Stimulated activated CD4-positive, alpha-beta T cell treated with anti-CD3 and anti-CD28 coated beads, Interleukin-12 subunit alpha, Interleukin-12 subunit beta, amount 100 ng/mL, for 48 hours (primary cell): ENCODE results near the gene SNRNP200.
"Not testable (repeated sequence)": the region's sequence is repeated elsewhere in the genome, so short reads cannot be mapped to it uniquely, and the experiment has no call there.

Experiments
- DNase-seq, 3 donors: peaks; one replicate each; pipeline ENCODE4 v3.0.0-alpha.2; 2020; ENCODE audit warnings: low read depth in 2 of 3, low spot score in 1 of 3

The SNRNP200 gene

DNA sequence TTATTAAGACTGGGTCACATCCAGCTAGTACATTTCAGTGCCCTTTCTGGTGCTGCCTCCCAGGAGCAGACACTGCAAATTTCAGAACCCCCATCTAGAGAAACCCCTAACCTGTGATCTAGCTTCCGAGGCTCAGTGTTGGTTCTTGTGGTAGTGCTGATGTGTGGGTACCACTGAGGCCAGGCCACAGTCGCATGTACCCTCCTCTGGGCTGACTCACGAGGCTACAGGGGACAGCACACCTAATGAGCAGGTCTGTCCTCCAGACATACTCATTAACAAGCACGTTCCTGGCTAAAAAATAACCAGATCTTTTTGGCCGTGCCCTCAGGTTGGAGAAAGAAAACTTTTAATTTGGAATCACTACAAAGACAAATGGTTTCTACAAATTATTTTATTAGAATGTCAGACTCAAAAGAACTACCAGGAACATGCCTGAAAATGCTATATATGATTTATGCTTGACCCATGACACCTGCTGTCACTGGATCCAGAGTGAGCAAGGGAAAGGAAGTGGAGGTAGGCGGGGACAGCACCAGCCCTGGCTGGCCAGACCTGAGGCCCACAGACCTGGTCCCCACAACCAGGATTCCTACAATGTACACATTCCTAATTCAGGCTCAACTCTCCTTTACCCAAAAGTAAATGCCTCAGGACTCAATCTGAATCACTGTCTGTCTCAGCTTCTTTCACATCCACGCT, 30.8 kb downstream of the SNRNP200 start:
- DNase-seq = no peak

DNA sequence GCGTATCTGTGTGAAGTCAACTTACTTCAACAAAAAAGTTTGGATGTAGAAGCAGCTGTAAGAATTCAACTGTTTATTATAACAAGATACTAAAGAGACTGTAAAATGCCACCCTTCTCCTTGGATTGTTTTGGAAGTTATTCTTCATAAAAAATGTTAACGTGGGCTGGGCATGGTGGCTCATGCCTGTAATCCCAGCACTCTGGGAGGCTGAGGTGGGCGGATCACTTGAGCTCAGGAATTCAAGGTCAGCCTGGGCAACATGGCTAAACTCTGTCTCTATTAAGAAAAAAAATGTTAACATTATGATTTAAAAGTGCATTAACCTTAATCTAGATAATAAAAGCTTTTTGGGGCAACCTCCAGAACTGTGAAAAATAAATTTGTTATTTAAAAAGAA, 31.6 kb downstream of the SNRNP200 start:
- no peak for DNase-seq

DNA sequence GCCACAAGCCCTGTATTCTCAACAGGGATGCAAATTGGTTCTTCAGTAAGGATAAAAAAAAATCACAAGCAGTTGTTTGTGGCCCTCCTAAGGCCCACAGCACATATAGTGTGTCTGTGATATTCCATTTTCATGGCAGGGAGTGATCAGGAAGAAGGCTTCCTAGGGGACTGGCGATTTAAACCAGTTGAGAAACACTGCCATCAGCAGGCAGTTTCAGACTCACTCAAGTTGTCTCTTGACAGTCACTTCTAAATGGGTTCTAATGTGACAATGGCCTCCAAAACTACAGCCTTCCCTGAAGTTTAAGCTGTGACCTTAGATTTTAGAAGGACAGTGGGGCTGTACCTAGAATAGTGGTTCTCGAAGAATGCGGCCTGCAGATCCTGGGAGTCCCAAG, 33.4 kb downstream of the SNRNP200 start:
- no peak for DNase-seq

DNA sequence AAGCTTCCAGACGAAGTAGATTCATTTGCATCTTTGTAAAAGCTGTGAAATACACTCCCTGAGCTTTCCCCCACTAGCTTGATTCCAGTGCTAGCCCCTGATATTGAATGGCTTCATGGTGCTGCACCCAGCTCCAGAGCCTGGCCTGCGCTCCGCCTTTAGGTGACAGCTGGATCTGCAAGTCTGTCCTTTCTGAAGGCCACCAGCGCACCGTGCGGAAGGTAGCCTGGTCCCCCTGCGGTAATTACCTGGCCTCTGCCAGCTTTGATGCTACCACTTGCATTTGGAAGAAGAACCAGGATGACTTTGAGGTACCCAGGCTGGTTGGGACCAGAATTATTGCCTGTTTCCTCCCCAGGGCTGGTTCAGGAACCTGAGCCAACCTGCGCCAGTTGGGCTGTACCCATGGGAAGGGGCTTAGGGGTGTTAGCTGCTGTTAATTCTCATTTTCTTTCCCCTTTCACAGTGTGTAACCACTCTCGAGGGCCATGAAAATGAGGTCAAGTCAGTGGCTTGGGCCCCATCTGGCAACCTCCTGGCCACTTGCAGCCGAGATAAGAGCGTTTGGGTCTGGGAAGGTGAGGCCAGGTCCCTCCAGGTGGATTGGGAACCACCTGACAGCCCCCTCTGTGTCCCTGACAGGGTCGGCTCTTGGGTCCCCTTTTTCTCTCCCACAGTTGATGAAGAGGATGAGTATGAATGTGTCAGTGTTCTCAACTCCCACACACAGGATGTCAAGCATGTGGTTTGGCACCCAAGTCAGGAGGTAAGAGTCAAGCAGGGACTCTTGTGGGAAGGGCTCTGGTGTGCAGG, 38.0 kb downstream of the SNRNP200 start:
- DNase-seq = peak; percentile 40 to 50 (median 48)

DNA sequence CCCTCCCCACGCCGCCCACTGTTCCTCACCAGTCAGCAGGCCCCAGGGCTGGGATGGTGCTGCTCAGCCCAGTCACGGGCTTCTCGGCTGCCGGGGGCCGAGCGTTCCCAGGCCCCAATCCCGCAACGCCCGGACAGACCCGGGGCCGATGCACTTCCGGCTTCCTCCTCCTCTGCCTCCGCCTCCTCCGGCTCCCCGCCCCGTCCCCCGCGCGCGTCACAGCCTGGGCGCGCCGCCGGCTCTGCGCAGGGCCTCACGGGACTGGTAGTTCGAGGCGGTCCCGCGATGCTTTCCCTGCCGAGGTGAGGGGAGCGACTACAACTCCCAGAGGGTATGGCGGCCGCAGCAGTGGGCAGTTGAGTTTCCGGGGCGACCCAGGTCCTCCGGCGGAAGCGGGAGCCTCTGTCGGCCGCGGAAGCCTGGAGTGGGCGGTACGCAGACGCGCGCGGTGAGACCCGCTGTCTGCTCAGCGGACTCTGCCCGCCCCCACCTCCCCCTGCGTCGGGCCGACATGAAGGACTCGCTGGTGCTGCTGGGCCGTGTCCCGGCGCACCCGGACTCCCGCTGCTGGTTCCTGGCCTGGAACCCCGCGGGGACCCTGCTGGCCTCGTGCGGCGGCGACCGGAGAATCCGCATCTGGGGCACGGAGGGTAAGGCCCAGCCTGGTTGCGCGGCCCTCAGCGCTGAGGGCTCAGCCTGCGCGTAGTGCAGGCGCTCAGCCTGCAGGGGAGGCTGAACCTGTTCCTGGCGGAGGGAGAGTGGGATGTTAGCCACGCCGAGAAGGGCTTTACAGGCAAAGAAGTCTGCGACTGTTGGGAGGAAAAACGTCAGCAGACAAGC, 39.3 kb downstream of the SNRNP200 start, which contains the start of the genes CIAO1 and TMEM127:
Gene CIAO1 (plus strand): TSS at position 386 of the 840 bp plus-strand sequence. CDS start 126 bp downstream, at position 512.
Gene TMEM127 (minus strand): TSS at position 158 of the 840 bp plus-strand sequence. CDS start 616 bp downstream, outside the sequence.
- peak; percentile 94 to 99 (median 99) for DNase-seq

DNA sequence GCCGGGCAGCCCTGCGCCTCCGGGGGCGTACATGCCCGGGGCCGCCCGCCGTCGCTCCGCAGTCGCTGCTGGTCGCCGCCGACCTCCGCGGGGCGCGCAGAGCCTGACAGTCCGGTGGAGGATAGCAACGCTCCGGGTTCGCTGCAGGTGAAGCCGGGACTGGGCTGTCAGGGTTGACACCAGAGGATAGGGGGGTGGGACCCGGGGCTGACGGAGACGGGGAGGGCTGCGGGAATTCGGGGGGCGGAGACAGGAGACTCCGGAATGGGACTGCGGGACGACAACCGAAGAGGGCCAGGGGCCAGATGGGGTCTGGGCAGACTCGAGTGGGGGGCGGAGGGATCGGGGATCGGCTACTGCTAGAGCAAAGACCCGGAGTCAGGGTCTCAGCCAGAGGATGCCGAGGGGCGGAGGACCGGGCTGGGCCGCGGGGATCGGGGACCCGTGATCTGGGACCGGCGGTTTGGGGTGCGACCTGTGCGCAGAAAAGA, 40.0 kb downstream of the SNRNP200 start:
- DNase-seq = no peak

DNA sequence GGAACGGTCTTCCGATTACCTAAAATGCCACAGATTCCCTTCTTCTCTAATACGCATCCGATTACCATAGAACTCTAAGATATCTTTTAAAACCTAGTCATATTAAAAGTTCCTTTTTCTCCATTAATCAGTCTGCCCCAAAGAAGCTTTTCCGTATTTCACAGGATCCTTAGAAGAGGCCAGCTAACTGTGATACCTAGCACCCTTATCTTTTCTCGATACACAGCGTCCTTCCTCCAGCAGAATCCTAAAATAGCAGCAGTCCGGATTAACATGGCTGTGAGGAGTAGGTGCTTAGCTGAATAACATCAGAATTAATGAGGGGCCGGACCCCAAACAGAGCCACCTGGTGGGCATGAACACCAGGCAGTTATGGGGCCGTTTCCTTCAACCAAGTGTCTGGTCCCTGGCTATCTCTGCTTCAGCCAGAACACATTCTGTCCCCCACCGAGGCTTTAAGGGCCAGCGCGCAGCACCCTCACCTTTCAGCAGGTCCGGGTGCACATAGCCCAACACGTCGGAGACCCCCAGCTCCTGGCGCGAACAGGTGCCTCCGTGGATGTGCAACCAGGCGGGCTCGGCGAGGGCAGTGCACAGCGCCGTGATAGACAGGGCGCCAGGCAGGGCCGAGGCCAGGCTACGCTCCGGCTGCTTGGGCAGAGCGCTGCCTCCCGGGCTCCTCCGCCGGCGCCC, 40.5 kb downstream of the SNRNP200 start:
- DNase-seq = peak in 2 of 3 donors; percentile 8 to 11

DNA sequence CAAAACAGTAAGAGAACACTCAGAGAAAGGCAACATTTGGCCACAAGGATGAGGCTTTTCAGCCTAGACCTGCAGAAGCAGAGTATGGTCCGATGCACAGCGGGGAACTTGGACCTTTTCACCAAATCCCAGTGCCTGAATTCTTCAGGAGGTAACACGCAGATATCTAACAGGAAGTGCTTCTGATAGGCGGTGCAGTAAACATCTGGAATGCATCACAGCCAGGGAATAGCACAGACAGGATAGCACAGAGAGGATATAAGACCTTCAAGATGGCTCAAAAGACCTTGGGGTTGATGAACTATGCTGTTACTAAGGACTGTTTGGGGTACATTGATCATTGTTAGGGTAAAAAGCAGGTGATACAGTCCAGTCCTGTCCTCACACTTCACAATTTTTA, 41.3 kb downstream of the SNRNP200 start:
- no peak for DNase-seq

DNA sequence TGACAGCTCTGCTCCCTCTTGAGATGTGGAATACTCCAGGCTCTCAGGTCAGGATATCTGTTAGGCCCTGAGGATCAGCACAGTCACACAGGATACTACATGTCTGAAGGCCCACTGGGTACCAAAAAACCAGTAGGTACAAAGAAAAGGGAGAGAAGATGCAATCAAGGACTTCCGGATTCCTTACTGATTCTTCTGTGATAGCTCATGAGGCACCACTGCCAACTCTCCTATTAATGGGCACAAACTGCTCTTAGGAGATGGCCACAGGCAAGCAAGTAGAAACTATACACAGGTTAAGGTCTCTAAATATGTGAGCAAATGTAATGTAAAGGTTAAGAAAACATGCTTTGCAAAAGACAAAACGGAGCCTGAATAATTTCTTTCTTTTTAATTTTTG, 43.0 kb downstream of the SNRNP200 start:
- DNase-seq = no peak

DNA sequence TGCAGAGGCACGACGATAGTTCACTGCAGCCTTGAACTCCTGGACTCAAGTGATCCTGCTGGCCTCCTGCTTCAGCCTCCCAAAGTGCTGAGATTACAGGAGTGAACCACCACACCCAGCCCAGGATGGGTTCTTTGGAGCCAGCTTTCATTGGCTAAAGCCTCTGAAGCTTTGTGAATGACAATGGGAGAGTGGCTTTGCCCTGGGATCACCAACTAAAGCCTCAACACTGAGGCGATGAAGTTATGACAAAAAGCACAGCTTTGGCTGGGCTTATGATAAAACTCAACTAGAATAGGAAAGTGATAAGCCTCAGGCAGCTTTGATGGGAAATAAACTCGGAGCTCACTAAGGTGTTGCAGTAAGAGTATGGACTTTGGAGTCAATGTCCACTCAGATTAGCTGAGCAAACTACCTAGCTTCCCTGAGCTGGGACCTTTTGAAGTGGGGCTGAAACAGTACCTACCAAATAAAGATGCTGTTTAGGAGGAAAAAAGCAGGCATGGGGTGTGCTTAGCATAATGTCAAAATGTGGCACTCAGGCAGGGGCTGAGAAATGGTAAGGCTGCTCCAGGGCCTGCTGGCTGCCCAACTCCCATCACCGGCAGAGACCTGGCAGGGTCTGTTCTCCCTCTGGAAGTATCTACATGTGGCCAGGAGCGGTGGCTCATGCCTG, 43.9 kb downstream of the SNRNP200 start:
- no peak for DNase-seq

DNA sequence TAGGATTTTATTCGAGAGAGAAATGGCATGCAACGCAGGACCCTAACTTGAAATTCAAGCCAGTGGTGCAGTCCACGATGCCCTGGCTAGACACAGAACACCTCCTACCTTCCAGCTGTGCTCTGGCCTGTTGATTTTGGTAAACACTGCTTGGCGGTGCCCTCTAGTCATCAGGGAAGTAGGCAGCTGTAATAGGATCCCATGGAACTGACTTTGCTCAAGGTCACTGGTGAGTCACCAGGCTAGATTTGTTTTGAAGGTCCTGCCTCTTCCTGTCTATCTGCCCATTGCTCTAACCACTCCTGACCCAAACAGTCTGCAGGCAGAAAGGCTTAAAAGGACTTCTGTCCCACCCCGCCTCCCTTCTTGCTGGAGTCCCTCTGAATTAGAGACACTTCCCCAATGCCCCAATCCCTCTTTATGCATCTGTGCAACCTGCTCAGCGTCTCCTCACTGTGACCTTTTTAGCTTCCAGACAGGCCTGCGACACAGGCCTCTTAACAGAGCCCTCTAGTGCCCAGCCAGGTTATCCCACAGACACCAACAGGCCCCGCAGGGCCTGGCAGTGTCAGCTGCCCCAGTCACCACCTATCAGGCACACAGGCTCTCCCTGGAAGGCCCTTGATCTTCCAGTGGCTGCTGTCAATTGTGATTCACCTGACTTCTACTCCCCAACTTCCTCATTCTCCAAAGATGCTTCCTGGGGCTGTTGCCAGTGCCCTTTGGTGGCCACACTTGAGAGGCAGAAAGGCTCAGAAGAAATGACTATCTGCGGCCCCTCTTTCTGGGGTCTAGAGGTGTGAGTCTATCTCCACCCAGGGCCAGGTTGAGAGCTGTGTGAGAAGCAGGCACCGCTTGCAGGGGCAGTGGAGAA, 44.7 kb downstream of the SNRNP200 start:
- peak in 2 of 3 donors; percentile 6 to 7 for DNase-seq

DNA sequence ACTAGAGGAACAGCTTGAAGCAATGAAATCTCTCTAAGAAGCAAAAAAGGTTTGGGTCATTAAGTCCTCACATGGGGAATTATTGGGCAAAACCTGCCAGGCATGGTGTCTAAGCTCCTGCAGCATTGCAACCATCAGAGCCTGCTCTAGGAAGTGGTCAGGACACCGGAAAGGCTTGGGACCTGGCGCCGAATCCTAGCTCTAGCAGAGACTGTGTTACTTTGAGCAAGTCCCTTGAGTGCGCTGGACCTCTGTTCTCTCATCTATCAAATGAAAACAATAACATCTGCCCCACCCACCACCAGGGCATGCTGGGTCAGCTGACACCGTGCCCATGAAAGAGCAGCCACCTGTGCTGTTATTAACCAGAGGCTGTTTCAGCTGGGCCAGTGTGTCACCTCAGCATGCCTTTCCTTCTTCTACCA, 45.8 kb downstream of the SNRNP200 start:
- DNase-seq = no peak

DNA sequence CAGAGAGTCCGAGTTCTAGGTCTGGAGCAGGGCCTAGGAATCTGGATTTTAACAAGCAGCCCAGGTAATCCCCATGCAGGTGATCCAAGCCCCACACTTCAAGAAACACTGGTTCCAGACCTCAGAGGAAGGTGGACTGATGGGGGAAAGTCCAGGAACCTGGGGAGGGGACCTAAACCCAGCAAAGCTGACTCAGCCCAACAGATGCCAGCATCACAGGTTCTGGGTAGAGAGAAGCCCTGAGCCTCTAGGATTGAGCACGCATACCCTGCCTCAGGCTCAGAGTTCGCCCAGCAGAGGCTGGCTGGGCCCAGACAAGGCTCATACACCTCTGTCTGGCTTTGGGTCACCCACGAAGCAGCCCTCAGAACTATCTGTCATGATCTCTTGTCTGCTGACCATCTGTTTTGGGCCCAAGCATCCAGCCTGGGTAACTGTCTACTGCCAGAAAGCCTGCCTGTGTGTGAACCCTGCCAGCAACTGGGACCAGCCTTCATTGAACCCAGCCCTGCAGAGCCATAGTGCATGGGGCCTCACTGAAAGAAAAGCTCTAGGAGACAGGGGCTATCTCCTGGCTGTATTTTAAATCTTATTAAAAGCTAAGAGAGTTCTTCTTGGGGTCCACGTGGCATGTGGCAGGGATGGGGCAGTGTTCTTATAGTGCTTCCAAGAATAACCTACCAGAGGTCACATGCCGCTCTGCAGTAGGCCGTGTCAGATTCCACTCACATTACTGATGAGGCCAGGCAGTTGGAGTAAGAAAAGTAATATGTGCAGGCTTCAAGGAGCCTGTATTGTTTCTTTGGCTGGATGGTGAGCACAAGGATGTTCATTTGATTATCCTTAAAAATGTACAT, 47.0 kb downstream of the SNRNP200 start:
- DNase-seq = no peak

DNA sequence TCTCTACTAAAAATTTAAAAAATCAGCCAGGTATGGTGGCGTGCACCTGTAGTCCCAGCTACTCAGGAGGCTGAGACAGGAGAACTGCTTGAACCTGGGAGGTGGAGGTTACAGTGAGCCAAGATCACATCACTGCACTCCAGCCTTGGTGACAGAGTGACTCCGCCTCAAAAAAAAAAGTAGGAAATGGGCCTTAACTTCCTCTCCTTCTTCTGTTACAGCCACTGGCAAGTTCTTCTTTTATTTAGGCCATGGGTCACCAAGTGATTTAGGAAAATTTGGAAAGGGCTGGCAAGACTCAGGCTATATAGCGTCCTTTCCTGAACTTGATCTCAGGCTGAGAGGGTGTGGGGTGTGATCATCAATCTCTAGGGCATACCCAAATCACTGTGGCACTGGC, 47.6 kb downstream of the SNRNP200 start:
- DNase-seq = not testable (repeated sequence)

DNA sequence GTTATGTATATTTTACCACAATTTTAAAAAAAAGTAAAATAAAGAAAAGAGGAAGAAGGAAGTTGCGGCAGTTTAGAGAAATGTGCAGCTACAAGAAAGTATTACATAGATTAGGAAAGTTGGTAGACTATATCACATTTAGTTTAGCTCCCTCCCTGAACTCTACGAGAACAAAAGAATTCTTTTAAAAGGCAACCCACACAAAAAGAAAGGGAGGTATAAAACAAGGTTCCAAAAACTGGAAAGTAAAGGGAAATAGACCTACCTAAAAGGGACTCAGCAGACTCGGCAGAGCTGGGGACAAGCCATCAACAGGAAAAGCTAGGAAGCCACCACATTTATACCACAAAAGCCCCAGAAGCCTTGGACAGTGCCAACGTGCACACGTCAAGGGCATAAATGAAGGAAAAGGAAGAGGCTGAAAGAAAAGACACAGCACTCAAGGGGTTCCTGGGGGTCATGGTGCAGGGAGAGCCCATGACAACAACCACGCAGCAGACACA, 48.7 kb downstream of the SNRNP200 start:
- DNase-seq = no peak

DNA sequence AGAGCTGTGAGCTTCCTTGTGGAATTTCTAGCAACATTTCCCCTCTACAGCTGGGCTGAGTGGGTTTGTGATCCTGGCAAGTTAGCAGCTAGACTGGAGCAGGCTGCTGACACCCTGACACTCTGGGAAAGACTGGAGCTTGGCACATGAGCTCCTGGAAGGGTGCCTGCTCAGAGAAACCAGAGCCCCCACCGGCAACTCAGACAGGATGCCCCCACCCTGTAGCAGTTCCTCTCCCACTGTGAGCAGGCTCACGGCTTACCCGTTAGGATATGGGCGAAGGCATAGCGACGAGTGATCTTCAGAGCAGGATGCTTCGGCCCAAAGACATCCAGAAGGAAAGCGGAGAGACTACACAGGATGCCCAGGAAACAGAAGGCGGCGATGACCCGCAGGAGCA, 50.8 kb downstream of the SNRNP200 start:
- no peak for DNase-seq

DNA sequence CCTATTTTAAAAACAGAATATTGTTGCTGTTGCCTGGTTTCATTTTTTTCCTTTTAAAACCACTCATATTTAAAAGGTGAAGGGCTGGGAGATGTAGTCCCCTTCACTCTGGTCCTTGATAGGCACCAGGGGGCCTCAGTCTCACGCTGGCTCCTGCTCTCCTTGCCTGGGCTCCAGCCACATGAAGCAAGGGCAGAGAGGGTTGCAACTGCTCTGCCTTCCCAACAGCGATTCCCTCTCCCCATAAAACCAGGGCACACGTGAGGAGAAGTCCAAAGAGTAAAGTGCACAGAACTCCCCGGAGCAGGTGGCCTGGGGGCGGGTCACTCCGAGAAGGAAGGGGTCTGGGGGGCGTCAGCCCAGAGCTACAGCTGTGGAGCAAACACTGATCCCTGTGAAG, 52.3 kb downstream of the SNRNP200 start:
- DNase-seq = no peak

DNA sequence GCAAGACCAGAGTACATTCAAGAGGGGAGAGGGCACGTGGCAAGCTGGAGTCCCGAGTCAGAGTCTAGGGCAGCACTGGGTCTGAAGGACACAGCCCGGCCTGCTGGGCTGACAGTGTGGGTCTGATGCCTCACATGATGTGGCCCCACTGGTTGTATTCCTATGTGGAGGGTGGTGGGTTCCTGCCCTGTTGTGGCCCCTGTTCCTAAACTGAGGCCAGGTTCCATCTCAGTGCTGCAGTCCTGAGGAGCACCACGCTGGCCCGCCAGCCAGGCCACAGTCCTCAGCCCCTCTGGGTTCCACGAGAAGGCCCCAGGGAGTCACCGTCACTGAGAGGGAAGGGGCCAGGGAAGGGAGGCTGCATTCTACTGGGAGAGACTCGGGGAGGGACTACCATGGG, 52.8 kb downstream of the SNRNP200 start:
- no peak for DNase-seq
